Brain microvascular endothelial cell (primary cell): ENCODE data around the gene COL23A1.

Source experiments
- DNase-seq: peaks from one replicate; pipeline ENCODE4 v3.0.0-alpha.2; 2020
- H3K27ac ChIP-seq: fragments of 250-450 bp; sonication (Bioruptor Pico); 2 replicates; pipeline ENCODE4 v1.5.1; 2020; ENCODE audit warnings: mild to moderate bottlenecking, moderate library complexity
- H3K27me3 ChIP-seq: fragments of 250-450 bp; sonication (Bioruptor Pico); replicated peaks from 2 replicates; pipeline ENCODE4 v1.5.1; 2020; ENCODE audit warnings: mild to moderate bottlenecking
- H3K36me3 ChIP-seq: fragments of 250-450 bp; sonication (Bioruptor Pico); replicated peaks from 2 replicates; pipeline ENCODE4 v1.5.1; 2020; ENCODE audit warnings: mild to moderate bottlenecking
- H3K4me3 ChIP-seq: 2 replicates; pipeline ENCODE4 v1.5.1; 2011; ENCODE audit warnings: low read depth, mild to moderate bottlenecking, control low read depth, low read length, moderate library complexity
- CTCF ChIP-seq: IDR thresholded peaks from 2 replicates; pipeline ENCODE4 v1.5.1; 2011; ENCODE audit warnings: low read depth, mild to moderate bottlenecking, moderate library complexity, low read length, control low read depth, inconsistent platforms; ENCODE audit errors: missing control alignments
- in situ Hi-C: cut with HindIII; loops from 2 replicates; pipeline ENCODE4 v1.10.0; 2017; ENCODE audit warnings: low sequenced_read_pairs, low pct_ligation_motif_present

COL23A1 gene

GRCh38 chr5:178349075-178349511, 241.1 kb downstream of the COL23A1 start:
- in situ Hi-C loops: no loop called here
- TF ChIP-seq CTCF: no peak
- Histone ChIP-seq H3K27me3 (no peaks in the 10 kb centered on the region), H3K27ac (no peak overlapping the region), H3K4me3 (no peak overlapping the region), H3K36me3 (no peaks in the 10 kb centered on the region)
- no peak for DNase-seq

GRCh38 chr5:178348356-178349074, 241.7 kb downstream of the COL23A1 start:
- Histone ChIP-seq H3K4me3 (no peak overlapping the region), H3K27ac (no peak overlapping the region), H3K36me3 (no peaks in the 10 kb centered on the region), H3K27me3 (no peaks in the 10 kb centered on the region)
- DNase-seq: no peak
- no peak for TF ChIP-seq CTCF
- in situ Hi-C loops: no loop called here

- in situ Hi-C loops: no loop called here
- Histone ChIP-seq H3K4me3 (no peak overlapping the region), H3K27ac (no peak overlapping the region), H3K27me3 (no peaks in the 10 kb centered on the region), H3K36me3 (no peaks in the 10 kb centered on the region)
- DNase-seq: no peak
- no peak for TF ChIP-seq CTCF
Observed at GRCh38 chr5:178347956-178348355, 242.2 kb downstream of the COL23A1 start.

GRCh38 chr5:178346607-178347334, 243.4 kb downstream of the COL23A1 start:
- Histone ChIP-seq H3K4me3 (no peak overlapping the region), H3K27me3 (no peaks in the 10 kb centered on the region), H3K27ac (no peak overlapping the region), H3K36me3 (no peaks in the 10 kb centered on the region)
- in situ Hi-C loops: no loop called here
- no peak for DNase-seq
- TF ChIP-seq CTCF: no peak

- no peak for DNase-seq
- in situ Hi-C loops: no loop called here
- no peak for TF ChIP-seq CTCF
- Histone ChIP-seq H3K27ac (no peak overlapping the region), H3K27me3 (no peaks in the 10 kb centered on the region), H3K4me3 (no peak overlapping the region), H3K36me3 (no peaks in the 10 kb centered on the region)
Observed at GRCh38 chr5:178343306-178343705, 246.9 kb downstream of the COL23A1 start.

- no peak for TF ChIP-seq CTCF
Observed at GRCh38 chr5:178341851-178342140, 248.4 kb downstream of the COL23A1 start.

More at GRCh38 chr5:178341851-178342140, 248.4 kb downstream of the COL23A1 start:
- DNase-seq: no peak
- Histone ChIP-seq H3K4me3 (no peak overlapping the region), H3K27me3 (no peaks in the 10 kb centered on the region), H3K27ac (no peak overlapping the region), H3K36me3 (no peaks in the 10 kb centered on the region)
- in situ Hi-C loops: no loop called here
